NCI-H460 (cell line): Measurements from ENCODE around the gene EGFLAM. TPM values are rescaled to one million over a fixed set of nuclear protein-coding genes. Genes with fewer than 3 reads are reported as not detected.
"Not testable (repeated sequence)": the region's sequence is repeated elsewhere in the genome, so short reads cannot be mapped to it uniquely, and the experiment has no call there.

Experiments used
- DNase-seq: peaks from one replicate; pipeline ENCODE4 v3.0.0-alpha.2; 2016; ENCODE audit warnings: low read depth; ENCODE audit errors: extremely low read depth
- total RNA-seq: library from RNA; depleted of rRNA; stranded (reverse); fragments of >200 nt; shearing (Covaris generic); gene quantifications from 2 replicates; pipeline ENCODE4 v1.2.3, GENCODE V29; 2014

The EGFLAM gene
- total RNA-seq, 1 experiment from 2014 or later: 58.8 TPM

DNA sequence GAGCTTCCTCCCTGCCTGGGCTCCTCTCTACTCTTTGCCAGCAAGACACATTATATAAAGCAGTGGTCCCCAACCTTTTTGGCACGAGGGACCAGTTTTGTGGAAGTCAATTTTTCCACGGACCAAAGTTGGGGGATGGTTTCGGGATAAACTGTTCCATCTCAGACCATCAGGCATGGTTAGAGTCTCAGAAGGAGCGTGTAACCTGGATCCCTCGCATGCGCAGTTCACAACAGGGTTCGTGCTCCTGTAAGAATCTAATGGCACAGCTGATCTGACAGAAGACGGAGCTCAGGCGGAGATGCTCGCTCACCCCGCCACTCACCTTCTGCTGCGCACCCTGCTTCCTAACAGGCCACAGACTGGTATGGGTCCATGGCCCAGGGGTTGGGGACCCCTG is 155.3 kb downstream of the EGFLAM start:
- no peak for DNase-seq

- DNase-seq: no peak
Measured at GRCh38 chr5:38414348-38414747, 156.0 kb downstream of the EGFLAM start.

- not testable (repeated sequence) for DNase-seq
Measured at GRCh38 chr5:38415772-38416171, 157.4 kb downstream of the EGFLAM start.

- DNase-seq: no peak
Measured at GRCh38 chr5:38417658-38418017, 159.3 kb downstream of the EGFLAM start.

DNA sequence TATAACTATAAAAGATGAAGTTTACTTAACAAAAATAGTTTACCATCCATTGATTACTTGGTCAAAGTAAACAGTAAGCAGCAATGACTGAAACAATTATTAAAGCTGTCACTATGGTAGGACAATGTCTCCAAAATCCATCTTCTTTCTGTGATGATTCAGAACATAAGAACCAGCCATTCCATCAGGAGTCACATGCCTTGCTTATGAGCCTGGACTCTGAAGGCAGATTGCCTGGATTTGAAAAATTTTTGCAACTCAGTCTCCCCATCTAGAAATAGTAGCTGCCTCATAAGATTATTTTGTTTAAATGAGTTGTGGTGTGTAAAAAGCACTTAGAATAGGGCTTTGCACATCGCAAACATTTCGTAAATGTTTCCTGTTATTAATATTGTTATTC is 161.9 kb downstream of the EGFLAM start:
- DNase-seq: no peak

GRCh38 chr5:38420691-38421390 is 162.5 kb downstream of the EGFLAM start:
- DNase-seq: peak; percentile 73

- DNase-seq: no peak
Measured at GRCh38 chr5:38422622-38423021, 164.3 kb downstream of the EGFLAM start.

GRCh38 chr5:38423276-38424147 is 165.2 kb downstream of the EGFLAM start:
- no peak for DNase-seq

DNA sequence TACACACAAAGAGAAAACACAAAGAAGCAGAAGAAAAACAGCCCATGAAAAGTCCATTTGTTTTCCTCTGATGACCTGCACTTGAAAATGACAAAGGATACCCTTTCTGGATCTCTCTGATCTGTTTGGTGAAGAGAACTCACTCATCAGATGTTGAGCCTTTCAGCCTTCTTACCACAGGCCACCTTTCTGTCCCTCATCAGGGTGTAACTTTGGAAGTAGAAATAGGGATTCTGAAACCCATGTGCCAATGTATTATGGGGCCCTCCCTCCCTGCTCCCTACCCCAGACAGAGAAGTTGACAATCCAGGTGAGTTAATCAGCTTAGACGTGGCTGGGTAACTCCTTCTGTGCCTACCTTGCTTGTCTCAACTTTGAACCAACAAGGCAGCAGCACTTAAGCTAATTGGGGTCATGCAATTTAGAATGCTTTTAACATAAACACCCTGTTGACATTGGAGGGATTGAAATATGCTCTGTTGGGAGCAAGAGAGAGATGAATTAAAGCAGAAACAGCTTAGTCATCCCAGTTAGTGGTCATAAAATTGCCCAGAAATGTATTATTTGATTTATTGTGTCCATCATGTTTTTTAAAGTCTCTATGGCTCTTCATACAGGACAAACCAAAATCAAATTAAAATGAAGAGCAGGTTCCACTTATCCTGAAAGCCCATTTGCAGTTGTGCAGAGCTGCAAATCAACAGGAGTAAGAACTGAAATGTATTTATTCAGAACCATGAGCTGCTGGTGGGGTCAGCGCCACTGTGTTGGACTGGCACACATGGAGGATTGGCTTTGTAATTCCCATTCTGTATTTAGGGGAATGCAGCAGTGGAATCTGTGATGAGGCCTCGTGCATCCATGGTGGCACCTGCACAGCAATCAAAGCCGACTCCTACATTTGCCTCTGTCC is 166.0 kb downstream of the EGFLAM start:
- DNase-seq: no peak

DNA sequence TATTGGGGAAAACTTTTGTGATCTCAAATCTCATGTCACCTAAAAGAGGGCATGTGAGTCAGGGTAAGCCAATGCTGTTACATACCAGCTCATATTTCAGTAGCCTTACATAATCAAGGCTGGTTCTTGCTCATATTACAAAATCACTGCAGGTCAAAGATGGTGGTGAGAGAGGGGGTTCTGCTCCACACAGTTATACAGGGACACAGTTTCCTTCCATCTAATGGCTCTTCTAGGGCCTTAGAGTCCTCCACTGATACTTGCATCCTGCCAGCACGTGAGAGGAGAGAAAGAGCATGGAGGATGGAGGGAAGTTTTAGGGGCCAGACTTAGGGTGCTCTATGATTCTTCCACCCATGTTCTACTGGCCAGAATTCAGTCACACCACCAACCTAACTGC is 168.1 kb downstream of the EGFLAM start:
- no peak for DNase-seq

DNA sequence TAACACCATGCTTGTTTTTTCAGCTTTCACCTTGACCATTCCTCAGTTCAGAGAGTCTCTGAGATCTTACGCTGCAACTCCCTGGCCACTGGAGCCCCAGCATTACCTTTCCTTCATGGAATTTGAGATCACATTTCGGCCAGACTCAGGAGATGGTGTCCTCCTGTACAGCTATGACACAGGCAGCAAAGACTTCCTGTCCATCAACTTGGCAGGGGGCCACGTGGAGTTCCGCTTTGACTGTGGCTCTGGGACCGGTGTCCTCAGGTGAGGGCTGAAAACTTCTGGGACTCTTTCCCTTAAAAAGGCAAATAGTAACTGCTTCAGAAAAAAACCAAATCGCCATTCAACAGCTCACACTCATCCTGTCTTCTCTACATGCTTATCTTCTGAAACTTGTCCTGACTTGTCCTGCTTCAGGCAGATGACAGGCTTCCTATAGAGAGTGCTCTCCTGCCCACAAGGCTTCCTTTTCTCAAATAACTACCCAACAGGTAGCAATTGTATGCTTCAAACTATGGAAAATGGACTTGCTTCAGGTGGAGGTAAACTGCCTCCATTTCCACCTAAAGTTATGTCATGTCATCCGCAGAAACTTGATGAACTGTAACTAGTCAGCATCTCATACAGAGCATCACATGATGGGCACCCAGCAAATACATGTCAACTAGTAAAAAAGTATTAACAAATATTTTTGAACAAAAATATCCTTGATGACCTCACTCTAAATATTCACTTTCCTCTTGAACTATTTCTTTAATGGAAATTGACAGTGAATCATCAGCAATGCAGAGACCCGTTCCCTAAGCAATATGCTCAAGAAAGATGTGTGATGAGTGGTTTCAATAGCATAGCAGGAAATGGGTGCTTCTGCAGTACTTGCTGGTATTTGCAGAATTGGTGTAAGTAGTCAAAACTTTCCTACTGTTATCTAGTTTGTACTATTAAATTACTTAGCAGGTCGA is 168.9 kb downstream of the EGFLAM start:
- no peak for DNase-seq

- no peak for DNase-seq
Measured at GRCh38 chr5:38431242-38431853, 173.0 kb downstream of the EGFLAM start.

DNA sequence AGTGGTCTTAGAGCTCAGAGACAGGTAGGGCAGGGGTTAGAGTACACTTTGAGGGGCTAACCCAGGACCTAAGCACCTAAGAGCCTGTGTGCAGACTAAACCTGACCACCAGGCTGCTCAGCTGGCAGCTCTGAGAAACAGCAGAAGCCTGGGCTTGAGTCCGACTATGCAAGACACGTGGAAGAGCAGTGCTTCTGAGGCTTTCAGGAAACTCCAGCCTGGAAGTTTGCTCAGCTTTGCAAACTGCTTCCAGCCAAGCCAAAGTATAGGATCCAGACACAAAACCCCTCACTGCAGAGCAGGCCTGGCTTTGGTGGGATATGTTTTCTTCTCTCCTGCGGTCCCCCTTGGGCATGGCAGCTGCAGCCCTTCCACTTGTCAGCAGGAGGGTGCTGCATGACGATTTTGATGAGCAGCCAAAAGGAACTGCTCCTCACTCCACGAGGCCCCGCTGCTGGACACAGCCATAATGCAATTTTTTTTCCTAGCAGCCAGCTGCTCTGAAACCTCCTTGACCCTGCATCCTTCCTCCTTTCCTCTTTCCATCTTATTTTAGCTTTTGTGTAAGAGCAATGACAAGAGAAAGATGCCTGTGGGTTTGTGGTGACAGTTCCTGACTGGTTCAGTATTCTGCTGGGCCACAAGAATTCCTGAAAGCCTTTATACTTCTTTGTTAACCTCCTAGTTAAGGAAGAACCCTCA is 175.0 kb downstream of the EGFLAM start:
- DNase-seq: no peak

DNA sequence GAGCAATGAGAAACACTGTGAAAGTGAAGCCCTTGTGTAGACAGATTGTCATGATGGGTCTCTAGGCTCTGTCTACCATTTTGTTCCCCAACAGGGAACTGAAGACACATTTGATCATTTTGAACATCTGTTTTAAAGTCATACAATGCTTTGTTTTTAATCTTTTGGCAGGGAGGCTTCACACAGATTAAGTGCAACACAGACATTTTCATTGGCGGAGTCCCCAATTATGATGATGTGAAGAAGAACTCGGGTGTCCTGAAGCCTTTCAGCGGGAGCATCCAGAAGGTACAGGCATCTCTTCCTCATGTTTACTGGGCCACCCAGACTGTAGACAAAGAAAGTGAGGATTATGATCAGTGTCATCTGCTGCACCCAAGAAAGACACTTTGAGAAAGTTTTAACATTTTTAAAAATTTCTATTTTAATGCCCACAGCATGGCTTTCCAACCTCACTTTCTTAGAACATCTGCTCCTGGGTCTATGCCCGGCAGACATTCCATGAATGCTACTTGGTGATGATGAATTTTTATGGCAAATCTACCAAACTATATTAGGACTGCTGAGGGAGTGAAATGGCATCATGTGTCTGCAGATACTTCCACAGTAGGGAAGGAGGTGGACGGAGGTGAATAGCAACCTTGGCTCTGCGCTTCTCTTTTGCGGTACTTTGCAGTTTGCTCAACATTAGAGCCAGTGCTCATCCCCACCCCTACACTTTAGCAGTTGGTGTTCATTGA is 176.8 kb downstream of the EGFLAM start:
- DNase-seq: no peak

- no peak for DNase-seq
Measured at GRCh38 chr5:38438757-38439156, 180.4 kb downstream of the EGFLAM start.

- peak; percentile 96 for DNase-seq
Measured at GRCh38 chr5:38441453-38442246, 183.3 kb downstream of the EGFLAM start.

DNA sequence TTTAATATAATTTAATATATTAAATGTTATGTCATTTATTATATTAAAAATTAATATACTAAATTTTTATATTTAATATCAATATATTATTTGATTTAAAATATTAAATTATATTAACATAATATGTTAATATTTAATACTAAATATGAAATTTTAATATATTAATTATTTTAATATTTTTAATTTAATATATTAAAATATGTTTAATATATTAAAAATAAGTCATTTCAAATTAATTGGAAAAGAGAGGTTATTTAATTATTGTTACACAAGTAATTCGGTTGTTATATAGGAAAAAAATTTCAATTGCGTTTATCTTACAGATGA is 183.9 kb downstream of the EGFLAM start:
- no peak for DNase-seq
